ENCODE data around the gene OLFM1. TPM values are rescaled to one million over a fixed set of nuclear protein-coding genes. Genes with fewer than 3 reads are reported as not detected.

The OLFM1 gene
- total and polyA plus RNA-seq, 2 donors (not counting 1 experiment from before 2014, with no cell fraction given): 0.07 TPM; not detected in 1

- DNase-seq (no peak), ATAC-seq (ENCODE audit: low read depth) (no peak)
- no peak overlapping the region for H3K4me2 ChIP-seq (replicated peaks; ENCODE audit: low read depth, low read length, poor library complexity, severe bottlenecking)
- ChIA-PET CTCF (no interaction called here), POLR2A (no interaction called here)
- intact Hi-C loops (cut with micrococcal nuclease): no loop called here
- 42% methylated on average over 11 of the region's 17 CpGs for WGBS (ENCODE audit: insufficient coverage)
- H4K20me1 ChIP-seq (ENCODE audit: control insufficient read depth, insufficient read depth, low read length, poor library complexity, severe bottlenecking): no peaks in the 10 kb centered on the region
- peaks cover 7% of the 10 kb centered on the region for H3K27me3 Mint-ChIP-seq
- no peak overlapping the region for H3K9ac ChIP-seq (ENCODE audit: low read length)
- no peaks in the 10 kb centered on the region for H3K4me1 ChIP-seq (ENCODE audit: control insufficient read depth in 2 of 2, insufficient read depth in 2 of 2, low read length in 2 of 2)
- no peak overlapping the region for H3K4me3 ChIP-seq (ENCODE audit: control extremely low read depth in 1 of 5, extremely low read depth in 1 of 5, insufficient read depth in 1 of 5, low read depth in 2 of 5, low read length in 4 of 5)
- no peak overlapping the region for H3K27ac Mint-ChIP-seq
- no peak for TF ChIP-seq CTCF (IDR thresholded peaks at IDR 0.05)
- no peak for TF ChIP-seq EZH2 (IDR thresholded peaks at IDR 0.05; ENCODE audit: borderline replicate concordance, insufficient read depth, low read depth, low read length, poor library complexity, severe bottlenecking)
- peaks cover 0 to 41% (median 0%) of the 10 kb centered on the region in 3 donors for H3K9me3 ChIP-seq (ENCODE audit: control extremely low read depth in 1 of 3, control insufficient read depth in 2 of 3, insufficient read depth in 1 of 3, low read length in 2 of 3)
- no peaks in the 10 kb centered on the region for H3K9me3 Mint-ChIP-seq (ENCODE audit: insufficient read depth)
- no peak overlapping the region for H2AFZ ChIP-seq (ENCODE audit: insufficient read depth, low read depth, low read length, poor library complexity, severe bottlenecking)
- no peak overlapping the region for H3K4me3 Mint-ChIP-seq
- H3K79me2 ChIP-seq (ENCODE audit: control insufficient read depth, insufficient read depth, low read length): no peaks in the 10 kb centered on the region
- H3K4me1 Mint-ChIP-seq: no peaks in the 10 kb centered on the region
- H3K27me3 ChIP-seq (replicated peaks in 1 of 4; ENCODE audit: control extremely low read depth in 1 of 4, control insufficient read depth in 3 of 4, insufficient read depth in 4 of 4, low read length in 3 of 4): peaks cover 0 to 9% (median 0%) of the 10 kb centered on the region in 4 experiments
- H3K36me3 ChIP-seq (replicated peaks in 1 of 2; ENCODE audit: control extremely low read depth in 1 of 2, control insufficient read depth in 1 of 2, extremely low read depth in 1 of 2, insufficient read depth in 2 of 2, low read length in 1 of 2): no peaks in the 10 kb centered on the region
- H3K27ac ChIP-seq (ENCODE audit: low read length in 2 of 2): no peak overlapping the region
Observed at GRCh38 chr9:135152614-135153334, 65.3 kb downstream of the OLFM1 start.

GRCh38 chr9:135154050-135154615 is 66.7 kb downstream of the OLFM1 start:
- CTCF ChIA-PET: no interaction called here
- peaks cover 0 to 32% (median 0%) of the 10 kb centered on the region in 3 donors for H3K9me3 ChIP-seq (ENCODE audit: control extremely low read depth in 1 of 3, control insufficient read depth in 2 of 3, insufficient read depth in 1 of 3, low read length in 2 of 3)
- H3K4me1 ChIP-seq (ENCODE audit: control insufficient read depth in 2 of 2, insufficient read depth in 2 of 2, low read length in 2 of 2): no peaks in the 10 kb centered on the region
- H2AFZ ChIP-seq (ENCODE audit: insufficient read depth, low read depth, low read length, poor library complexity, severe bottlenecking): no peak overlapping the region
- TF ChIP-seq CTCF (IDR thresholded peaks at IDR 0.05): no peak
- TF ChIP-seq EZH2 (IDR thresholded peaks at IDR 0.05; ENCODE audit: borderline replicate concordance, insufficient read depth, low read depth, low read length, poor library complexity, severe bottlenecking): no peak
- H3K27me3 Mint-ChIP-seq: peaks cover 7% of the 10 kb centered on the region
- intact Hi-C loops (cut with micrococcal nuclease): no loop called here
- no peak overlapping the region for H3K9ac ChIP-seq (ENCODE audit: low read length)
- no peaks in the 10 kb centered on the region for H3K79me2 ChIP-seq (ENCODE audit: control insufficient read depth, insufficient read depth, low read length)
- no peak for DNase-seq
- H3K4me2 ChIP-seq (replicated peaks; ENCODE audit: low read depth, low read length, poor library complexity, severe bottlenecking): no peak overlapping the region
- no peak overlapping the region for H3K27ac Mint-ChIP-seq
- H3K4me1 Mint-ChIP-seq: no peaks in the 10 kb centered on the region
- no peak overlapping the region for H3K27ac ChIP-seq (ENCODE audit: low read length in 2 of 2)
- WGBS (ENCODE audit: insufficient coverage): 90% methylated on average over 7 of the region's 11 CpGs
- no peaks in the 10 kb centered on the region for H4K20me1 ChIP-seq (ENCODE audit: control insufficient read depth, insufficient read depth, low read length, poor library complexity, severe bottlenecking)
- peaks cover 0 to 9% (median 0%) of the 10 kb centered on the region in 4 experiments for H3K27me3 ChIP-seq (replicated peaks in 1 of 4; ENCODE audit: control extremely low read depth in 1 of 4, control insufficient read depth in 3 of 4, insufficient read depth in 4 of 4, low read length in 3 of 4)
- no peaks in the 10 kb centered on the region for H3K9me3 Mint-ChIP-seq (ENCODE audit: insufficient read depth)
- POLR2A ChIA-PET: no interaction called here
- no peak overlapping the region for H3K4me3 Mint-ChIP-seq
- no peak overlapping the region for H3K4me3 ChIP-seq (ENCODE audit: control extremely low read depth in 1 of 5, extremely low read depth in 1 of 5, insufficient read depth in 1 of 5, low read depth in 2 of 5, low read length in 4 of 5)
- H3K36me3 ChIP-seq (replicated peaks in 1 of 2; ENCODE audit: control extremely low read depth in 1 of 2, control insufficient read depth in 1 of 2, extremely low read depth in 1 of 2, insufficient read depth in 2 of 2, low read length in 1 of 2): no peaks in the 10 kb centered on the region
- ATAC-seq (ENCODE audit: low read depth): no peak
